HG03558 (cell line): ENCODE results near the gene SLC35A4.

Experiments
- ATAC-seq: cut with Tn5 transposase; IDR thresholded peaks from one replicate; pipeline ENCODE4 v1.9.1; 2021; ENCODE audit warnings: moderate number of reproducible peaks; ENCODE audit not compliant: unreplicated experiment; ENCODE audit errors: extremely low read depth

SLC35A4 gene, protein sequence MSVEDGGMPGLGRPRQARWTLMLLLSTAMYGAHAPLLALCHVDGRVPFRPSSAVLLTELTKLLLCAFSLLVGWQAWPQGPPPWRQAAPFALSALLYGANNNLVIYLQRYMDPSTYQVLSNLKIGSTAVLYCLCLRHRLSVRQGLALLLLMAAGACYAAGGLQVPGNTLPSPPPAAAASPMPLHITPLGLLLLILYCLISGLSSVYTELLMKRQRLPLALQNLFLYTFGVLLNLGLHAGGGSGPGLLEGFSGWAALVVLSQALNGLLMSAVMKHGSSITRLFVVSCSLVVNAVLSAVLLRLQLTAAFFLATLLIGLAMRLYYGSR

DNA sequence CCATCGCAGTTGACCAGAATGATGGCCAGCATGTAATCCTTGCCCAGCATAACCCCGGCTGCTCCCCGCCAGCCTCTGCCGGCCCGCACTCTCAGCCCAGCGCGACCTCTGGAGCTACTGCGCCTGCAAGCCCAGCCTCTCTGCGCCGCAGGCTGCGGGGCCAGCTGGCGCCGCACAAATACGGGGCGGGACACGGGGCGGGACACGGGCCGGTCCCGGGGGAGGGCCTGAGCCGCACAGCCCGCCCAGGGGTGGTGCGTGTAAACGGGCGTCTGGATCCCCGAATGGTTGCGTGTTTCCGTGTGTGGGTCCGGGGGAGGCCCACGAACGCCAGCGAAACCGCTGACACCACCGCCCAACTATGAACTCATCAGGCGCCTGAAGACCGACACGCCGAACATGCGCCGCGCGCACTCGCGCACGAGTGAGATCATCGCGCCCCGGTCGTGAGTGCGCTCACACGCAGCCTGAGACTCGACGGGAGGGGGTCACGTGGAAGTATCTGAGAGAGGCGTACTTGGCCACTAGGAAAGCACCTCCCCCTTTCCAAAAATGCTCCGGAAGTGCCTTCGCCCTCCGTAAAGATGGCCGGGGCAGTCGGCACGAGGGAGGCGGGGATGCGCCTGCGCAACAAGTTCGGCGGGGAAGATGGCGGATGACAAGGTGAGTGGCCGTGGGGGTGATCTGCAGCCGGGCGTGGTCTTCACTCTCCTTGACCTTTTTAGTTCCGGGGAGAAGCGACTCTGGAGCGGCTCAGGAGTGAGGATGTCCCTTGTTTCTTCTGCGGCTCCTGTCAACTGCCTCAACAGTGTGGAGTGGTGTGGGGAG is at the start of gene SLC35A4, which contains the start of gene APBB3:
Gene SLC35A4 (plus strand): TSS at position 633 of the 828 bp plus-strand sequence. CDS start 2,342 bp downstream, outside the sequence.
Gene APBB3 (minus strand): TSS at position 403 of the 828 bp plus-strand sequence. CDS start 353 bp downstream, at position 50.
- ATAC-seq = peak; percentile 69

DNA sequence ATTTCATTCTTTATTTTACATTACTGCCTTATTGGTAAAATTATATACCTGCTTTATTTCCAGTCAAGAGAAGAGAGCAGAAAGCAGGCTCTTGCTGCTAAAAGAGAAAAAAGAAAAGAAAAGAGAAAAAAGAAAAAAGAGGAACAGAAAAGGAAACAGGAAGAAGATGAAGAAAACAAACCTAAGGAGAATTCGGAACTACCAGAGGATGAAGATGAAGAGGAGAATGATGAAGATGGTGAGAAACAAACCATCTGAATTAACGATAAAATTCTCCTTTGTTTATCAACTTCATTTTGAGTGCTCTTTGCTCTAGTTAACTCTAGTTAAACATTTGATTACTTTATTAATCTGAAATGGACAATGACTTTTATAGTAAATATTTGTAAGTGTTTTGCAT is 40.6 kb upstream of the SLC35A4 start:
- ATAC-seq = no peak

GRCh38 chr5:140540227-140540626 is 24.4 kb upstream of the SLC35A4 start:
- ATAC-seq = no peak

- no peak for ATAC-seq
Measured at GRCh38 chr5:140542972-140543371, 21.7 kb upstream of the SLC35A4 start.

GRCh38 chr5:140544986-140545385 is 19.6 kb upstream of the SLC35A4 start:
- no peak for ATAC-seq

DNA sequence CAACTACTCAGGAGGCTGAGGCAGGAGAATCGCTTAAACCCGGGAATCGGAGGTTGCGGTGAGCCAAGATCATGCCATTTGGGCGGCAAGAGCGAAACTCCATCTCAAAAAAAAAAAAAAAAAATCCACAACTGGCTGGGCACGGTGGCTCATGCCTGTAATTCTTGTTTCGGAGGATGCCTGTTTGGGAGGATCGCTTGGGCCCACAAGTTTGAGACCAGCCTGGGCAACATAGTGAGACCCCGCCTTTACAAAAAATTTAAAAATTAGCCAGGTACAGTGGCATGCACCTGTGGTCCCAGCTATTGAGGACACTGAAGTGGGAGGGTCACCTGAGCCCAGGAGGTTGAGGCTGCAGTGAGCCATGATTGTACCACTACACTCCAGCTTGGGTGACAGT is 19.0 kb upstream of the SLC35A4 start:
- ATAC-seq = no peak

- no peak for ATAC-seq
Measured at GRCh38 chr5:140546851-140547507, 17.6 kb upstream of the SLC35A4 start.

DNA sequence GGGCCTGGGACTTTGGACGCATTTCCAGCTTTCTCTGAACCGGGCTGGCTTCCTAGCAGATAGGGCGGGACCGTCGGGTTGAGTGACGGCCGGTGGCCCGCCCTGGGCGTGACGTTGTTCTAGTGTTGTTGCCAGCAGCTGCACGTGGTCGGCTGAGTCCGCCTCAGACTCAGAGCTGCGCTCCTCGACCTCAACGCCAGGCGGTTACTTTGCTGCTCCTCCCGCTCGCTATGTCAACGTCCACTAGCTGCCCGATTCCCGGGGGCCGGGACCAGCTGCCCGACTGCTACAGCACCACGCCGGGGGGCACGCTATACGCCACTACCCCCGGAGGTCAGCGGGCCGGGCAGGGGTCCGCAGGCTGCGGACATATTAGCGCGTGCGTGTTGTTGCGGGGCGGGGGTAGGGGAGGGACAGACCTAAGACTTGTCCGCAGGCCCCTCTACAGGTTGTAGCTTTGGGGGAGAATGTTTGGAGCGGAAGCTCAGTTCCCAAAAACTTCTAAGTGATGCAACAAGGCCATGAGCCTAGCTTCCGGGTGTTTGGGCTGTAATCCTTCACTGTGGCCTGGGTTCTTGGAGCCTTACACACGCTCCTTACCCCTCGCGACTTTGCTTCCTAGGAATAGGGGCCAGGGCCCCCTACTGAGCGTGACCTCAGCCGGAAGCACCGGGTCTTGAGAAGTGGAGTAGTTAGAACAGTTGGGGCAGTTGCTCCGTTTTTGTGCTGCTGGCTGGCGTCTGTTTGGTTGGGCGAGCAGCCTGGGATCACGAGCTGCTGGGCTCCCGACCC is 16.9 kb upstream of the SLC35A4 start, which contains the start of gene EIF4EBP3:
Gene EIF4EBP3 (plus strand): TSS at position 155 of the 792 bp plus-strand sequence. CDS start 76 bp downstream, at position 231.
- peak; percentile 99 for ATAC-seq

- ATAC-seq = no peak
Measured at GRCh38 chr5:140548300-140548688, 16.3 kb upstream of the SLC35A4 start.

DNA sequence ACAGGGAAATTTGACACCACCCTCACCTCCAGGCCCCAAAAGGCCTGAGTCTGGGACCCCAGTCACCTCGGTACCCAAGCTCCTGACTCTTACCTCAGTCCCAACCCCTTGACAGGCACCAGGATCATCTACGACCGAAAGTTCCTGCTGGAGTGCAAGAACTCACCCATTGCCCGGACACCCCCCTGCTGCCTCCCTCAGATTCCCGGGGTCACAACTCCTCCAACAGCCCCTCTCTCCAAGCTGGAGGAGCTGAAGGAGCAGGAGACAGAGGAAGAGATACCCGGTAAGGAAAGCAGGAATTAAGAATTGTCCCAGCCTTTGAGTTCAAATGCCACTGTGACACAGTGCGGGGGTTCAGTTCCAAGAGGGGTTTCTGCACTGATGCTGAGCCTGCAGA is 15.8 kb upstream of the SLC35A4 start:
- no peak for ATAC-seq

- no peak for ATAC-seq
Measured at GRCh38 chr5:140549237-140550144, 15.1 kb upstream of the SLC35A4 start.

- no peak for ATAC-seq
Measured at GRCh38 chr5:140550147-140551079, 14.2 kb upstream of the SLC35A4 start.

GRCh38 chr5:140551872-140552271 is 12.8 kb upstream of the SLC35A4 start:
- ATAC-seq = no peak

- no peak for ATAC-seq
Measured at GRCh38 chr5:140553657-140554056, 11.0 kb upstream of the SLC35A4 start.

GRCh38 chr5:140554454-140554853 is 10.2 kb upstream of the SLC35A4 start:
- ATAC-seq = no peak

DNA sequence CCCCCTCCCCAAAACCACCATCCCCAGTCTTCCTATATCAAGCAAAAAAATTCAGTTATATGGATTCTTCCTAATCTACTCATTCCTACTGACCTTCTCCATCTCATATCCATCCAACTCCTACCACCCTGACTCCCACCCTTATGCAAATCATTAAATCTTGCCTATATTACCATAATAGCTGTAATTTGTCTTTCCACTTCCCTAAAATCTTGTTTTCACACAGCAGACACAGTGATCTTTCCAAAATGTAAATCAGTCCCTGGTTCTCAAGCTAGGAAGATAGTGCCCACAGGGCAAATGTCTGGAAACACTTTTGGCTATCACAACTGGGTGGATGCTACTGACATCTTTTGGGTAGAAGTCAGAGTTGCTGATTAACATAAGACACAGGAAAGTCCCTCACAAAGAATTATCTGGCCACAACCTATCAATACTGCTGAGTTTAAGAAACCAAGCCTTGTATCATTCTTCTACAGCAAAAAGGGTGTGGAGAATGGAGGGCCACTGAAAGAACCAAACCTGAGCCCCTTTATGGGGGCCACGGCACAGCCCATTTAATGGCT is 8.8 kb upstream of the SLC35A4 start:
- ATAC-seq = no peak

DNA sequence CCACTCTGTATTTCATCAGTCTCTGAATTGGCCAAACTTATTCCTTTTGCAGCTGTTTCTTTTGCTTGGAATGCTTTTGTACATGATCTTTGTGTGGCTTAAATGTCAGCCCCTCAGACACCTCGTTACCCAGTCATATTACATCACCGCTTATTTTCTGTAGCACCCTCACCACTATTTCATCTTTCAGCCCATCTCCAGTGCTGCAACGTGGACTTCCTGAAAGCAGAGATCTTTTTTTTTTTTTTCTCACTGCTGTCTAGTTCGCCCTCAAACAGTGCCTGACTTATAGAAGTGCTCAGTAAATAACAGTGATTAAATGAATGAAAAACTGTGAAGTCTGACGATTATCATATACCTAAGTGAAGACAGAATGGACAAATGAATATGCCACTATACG is 8.2 kb upstream of the SLC35A4 start:
- ATAC-seq = no peak
